Progenitor cell of endocrine pancreas (in vitro differentiated cells): ENCODE data around the gene BEST4. TPM values are rescaled to one million over a fixed set of nuclear protein-coding genes. Genes with fewer than 3 reads are reported as not detected.
A peak's percentile ranks its signal among the peaks of the same experiment; 100 is the strongest.
"Not testable (repeated sequence)": the region's sequence is repeated elsewhere in the genome, so short reads cannot be mapped to it uniquely, and the experiment has no call there.

Experiments
- DNase-seq: peaks from one replicate; pipeline ENCODE4 v3.0.0; 2021; ENCODE audit warnings: low spot score; ENCODE audit not compliant: unreplicated experiment
- H3K27ac Mint-ChIP-seq: 2 replicates; pipeline ENCODE4 v1.8.0; 2021; ENCODE audit warnings: mild to moderate bottlenecking, moderate library complexity, mixed read lengths
- H3K27me3 Mint-ChIP-seq: 2 replicates; pipeline ENCODE4 v1.8.0; 2021; ENCODE audit warnings: mixed read lengths
- H3K36me3 Mint-ChIP-seq: 2 replicates; pipeline ENCODE4 v1.8.0; 2022; ENCODE audit warnings: mixed read lengths; ENCODE audit not compliant: insufficient read depth
- H3K4me1 Mint-ChIP-seq: 2 replicates; pipeline ENCODE4 v1.8.0; 2021; ENCODE audit warnings: low read depth, mixed read lengths
- H3K4me3 Mint-ChIP-seq: 2 replicates; pipeline ENCODE4 v1.8.0; 2021; ENCODE audit warnings: low read depth, mild to moderate bottlenecking, moderate library complexity, mixed read lengths
- H3K9me3 Mint-ChIP-seq: 2 replicates; pipeline ENCODE4 v1.8.0; 2021; ENCODE audit warnings: low read depth, mixed read lengths
- total RNA-seq: library from RNA; stranded (reverse); gene quantifications from 2 replicates; pipeline ENCODE4 v1.2.1, GENCODE V29; 2021
- TF ChIP-seq, protein P1 (sequence below): fragments of 200-600 bp; sonication (generic); IDR thresholded peaks from one replicate; pipeline ENCODE4 v1.5.0; 2021; ENCODE audit warnings: antibody characterized with exemption, mild to moderate bottlenecking; ENCODE audit not compliant: unreplicated experiment

The BEST4 gene
- total RNA-seq, 1 donor from 2014 or later = 2.1 TPM

DNA sequence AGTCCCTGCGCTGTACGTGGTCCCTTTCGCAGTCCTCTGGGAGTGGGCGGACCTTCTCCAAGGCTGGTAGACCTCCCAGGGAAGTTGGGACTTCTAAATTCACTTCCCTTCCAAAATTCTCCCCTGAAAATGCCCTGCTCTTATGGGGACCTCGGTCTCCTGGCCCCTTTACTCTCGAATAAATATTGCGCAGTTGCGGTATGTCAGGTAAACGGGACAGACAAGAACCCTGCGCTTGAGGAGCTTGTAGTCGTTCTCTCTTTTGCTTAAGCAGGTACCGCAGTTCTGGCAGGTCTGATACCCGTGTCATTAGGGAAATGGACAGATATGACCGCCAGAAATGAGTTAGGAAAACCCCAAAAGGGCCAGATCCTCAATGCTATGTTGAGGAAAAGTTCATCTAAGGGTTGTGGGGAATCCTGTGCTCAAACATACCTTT lies 47.8 kb downstream of the BEST4 start:
- Mint-ChIP-seq H3K27ac (peak overlapping the region; percentile 91), H3K4me1 (peaks cover 7% of the 10 kb centered on the region), H3K27me3 (no peaks in the 10 kb centered on the region), H3K4me3 (peak overlapping the region; percentile 95), H3K36me3 (peaks cover 4% of the 10 kb centered on the region), H3K9me3 (no peaks in the 10 kb centered on the region)
- TF ChIP-seq, protein P1, sequence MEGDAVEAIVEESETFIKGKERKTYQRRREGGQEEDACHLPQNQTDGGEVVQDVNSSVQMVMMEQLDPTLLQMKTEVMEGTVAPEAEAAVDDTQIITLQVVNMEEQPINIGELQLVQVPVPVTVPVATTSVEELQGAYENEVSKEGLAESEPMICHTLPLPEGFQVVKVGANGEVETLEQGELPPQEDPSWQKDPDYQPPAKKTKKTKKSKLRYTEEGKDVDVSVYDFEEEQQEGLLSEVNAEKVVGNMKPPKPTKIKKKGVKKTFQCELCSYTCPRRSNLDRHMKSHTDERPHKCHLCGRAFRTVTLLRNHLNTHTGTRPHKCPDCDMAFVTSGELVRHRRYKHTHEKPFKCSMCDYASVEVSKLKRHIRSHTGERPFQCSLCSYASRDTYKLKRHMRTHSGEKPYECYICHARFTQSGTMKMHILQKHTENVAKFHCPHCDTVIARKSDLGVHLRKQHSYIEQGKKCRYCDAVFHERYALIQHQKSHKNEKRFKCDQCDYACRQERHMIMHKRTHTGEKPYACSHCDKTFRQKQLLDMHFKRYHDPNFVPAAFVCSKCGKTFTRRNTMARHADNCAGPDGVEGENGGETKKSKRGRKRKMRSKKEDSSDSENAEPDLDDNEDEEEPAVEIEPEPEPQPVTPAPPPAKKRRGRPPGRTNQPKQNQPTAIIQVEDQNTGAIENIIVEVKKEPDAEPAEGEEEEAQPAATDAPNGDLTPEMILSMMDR = no peak
- DNase-seq = no peak

DNA sequence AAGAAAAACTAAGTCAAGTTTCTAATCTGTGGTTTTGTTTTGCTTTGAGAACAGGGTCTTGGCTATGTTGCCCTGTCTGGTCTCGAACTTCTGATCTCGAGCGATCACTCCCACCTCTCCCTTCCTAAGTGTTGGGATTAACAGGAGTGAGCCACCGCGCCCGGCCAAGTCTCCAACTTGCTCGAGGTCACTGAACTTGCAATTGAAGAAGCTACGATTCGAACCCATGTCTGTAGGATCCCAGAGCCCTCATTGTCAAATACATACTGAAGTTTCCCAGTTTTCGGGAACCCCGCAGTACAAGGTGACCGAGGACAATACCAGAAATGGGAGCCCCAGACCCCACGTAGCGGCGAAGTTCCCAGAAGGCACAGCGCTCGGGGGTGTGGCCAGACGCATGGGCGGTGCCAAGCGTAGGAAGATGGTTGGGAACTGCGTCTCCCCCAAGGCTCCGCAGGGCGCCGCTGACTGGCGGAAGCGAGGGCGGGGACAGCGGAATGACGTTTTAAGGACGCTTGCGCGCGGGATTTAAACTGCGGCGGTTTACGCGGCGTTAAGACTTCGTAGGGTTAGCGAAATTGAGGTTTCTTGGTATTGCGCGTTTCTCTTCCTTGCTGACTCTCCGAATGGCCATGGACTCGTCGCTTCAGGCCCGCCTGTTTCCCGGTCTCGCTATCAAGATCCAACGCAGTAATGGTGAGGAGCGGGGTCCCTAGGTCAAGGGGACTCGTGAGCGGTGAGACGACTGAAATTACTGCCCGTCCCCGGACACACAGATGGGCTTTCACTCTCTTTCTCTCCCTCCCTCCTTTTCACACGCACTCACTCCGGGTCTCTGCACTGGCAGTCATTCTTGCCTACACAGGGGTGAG lies 48.4 kb downstream of the BEST4 start, which contains the start of gene KIF2C:
Gene KIF2C (plus strand): TSS at position 531 of the 872 bp plus-strand sequence. CDS start 96 bp downstream, at position 627.
- no peaks in the 10 kb centered on the region for H3K27me3 Mint-ChIP-seq
- H3K27ac Mint-ChIP-seq = peak within 1 kb of the TSS; percentile 98
- peaks cover 4% of the 10 kb centered on the region for H3K36me3 Mint-ChIP-seq
- DNase-seq = peak; percentile 88
- peaks cover 7% of the 10 kb centered on the region for H3K4me1 Mint-ChIP-seq
- TF ChIP-seq, protein P1 = no peak
- no peaks in the 10 kb centered on the region for H3K9me3 Mint-ChIP-seq
- H3K4me3 Mint-ChIP-seq = peak within 1 kb of the TSS; percentile 95

DNA sequence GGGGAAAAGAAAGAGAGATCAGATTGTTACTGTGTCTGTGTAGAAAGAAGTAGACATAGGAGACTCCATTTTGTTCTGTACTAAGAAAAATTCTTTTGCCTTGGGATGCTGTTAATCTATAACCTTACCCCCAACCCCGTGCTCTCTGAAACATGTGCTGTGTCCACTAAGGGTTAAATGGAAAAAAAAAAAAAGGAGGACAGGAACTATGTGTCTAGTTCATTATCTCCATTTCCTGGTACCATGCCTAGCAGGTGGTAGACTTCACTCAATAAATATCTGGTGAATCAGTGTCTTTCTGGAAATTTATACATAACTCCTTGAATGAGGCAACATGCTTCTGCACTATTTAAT lies 49.0 kb downstream of the BEST4 start:
- DNase-seq, H3K9me3 Mint-ChIP-seq, H3K4me1 Mint-ChIP-seq, H3K36me3 Mint-ChIP-seq, H3K27me3 Mint-ChIP-seq: not testable (repeated sequence)
- peak overlapping the region; percentile 95 for H3K4me3 Mint-ChIP-seq
- H3K27ac Mint-ChIP-seq = peak overlapping the region; percentile 98

DNA sequence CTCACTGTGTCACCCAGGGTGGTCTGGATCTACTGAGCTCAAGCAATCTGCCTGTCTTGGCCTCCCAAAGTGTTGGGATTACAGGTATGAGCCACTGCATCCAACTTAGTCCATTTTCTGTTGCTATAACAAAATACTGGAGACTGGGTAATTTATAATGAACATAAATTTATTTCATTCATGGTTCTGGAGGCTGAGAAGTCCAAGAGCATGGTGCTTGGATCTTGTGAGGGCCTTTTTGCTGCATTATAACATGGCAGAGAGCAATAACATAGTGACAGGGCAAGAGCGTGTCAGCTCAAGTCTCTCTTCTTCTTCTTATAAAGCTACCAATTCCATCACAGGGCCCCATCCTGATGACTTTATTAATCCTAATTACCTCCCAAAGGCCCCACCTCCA lies 52.0 kb downstream of the BEST4 start:
- peaks cover 9% of the 10 kb centered on the region for H3K4me1 Mint-ChIP-seq
- H3K36me3 Mint-ChIP-seq = peaks cover 4% of the 10 kb centered on the region
- no peak overlapping the region for H3K4me3 Mint-ChIP-seq
- peaks cover 3% of the 10 kb centered on the region for H3K9me3 Mint-ChIP-seq
- H3K27ac Mint-ChIP-seq = no peak overlapping the region
- TF ChIP-seq, protein P1 = no peak
- DNase-seq = no peak
- H3K27me3 Mint-ChIP-seq = no peaks in the 10 kb centered on the region

DNA sequence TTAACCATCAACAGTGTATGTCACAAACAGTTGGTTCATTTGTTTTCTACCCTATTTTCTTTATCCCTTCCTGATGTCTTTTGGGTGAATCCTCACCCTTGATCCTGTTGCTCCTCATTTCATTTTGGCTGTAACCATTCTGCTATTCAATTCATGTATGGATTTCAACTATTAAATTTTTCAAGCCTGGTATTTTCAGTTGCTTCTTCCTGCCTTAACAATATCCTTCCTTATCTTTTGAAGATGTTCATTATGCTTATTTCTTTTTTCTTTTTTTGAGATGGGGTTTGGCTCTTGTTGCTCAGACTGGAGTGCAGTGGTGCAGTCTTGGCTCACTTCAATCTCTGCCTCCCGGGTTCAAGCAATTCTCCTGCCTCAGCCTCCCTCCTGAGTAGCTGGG lies 54.2 kb downstream of the BEST4 start:
- Mint-ChIP-seq H3K36me3 (no peaks in the 10 kb centered on the region), H3K9me3 (peaks cover 6% of the 10 kb centered on the region), H3K27ac (no peak overlapping the region), H3K27me3 (no peaks in the 10 kb centered on the region), H3K4me3 (no peak overlapping the region), H3K4me1 (peaks cover 5% of the 10 kb centered on the region)
- DNase-seq = no peak
- TF ChIP-seq, protein P1 = no peak

Other genes starting within 250 kb of the BEST4 start
- 11.8 and 13.9 TPM in 2 replicates for gene TMEM53, start 113.7 kb downstream of the BEST4 start, total RNA-seq
- gene ARMH1, start 113.5 kb downstream of the BEST4 start, total RNA-seq = 14.9 and 15.0 TPM in 2 replicates
- gene RNU5D-1, start 57.0 kb downstream of the BEST4 start, total RNA-seq = not detected in 2 replicates
- gene KIF2C, start 48.3 kb downstream of the BEST4 start, total RNA-seq = 26.6 and 28.7 TPM in 2 replicates
- gene RPS8, start 12.6 kb downstream of the BEST4 start, total RNA-seq = 1,808 and 1,842 TPM in 2 replicates
- gene PLK3, start 12.2 kb upstream of the BEST4 start, total RNA-seq = 11.8 and 13.3 TPM in 2 replicates
- 0.55 and 0.79 TPM in 2 replicates for gene DYNLT4, start 19.2 kb upstream of the BEST4 start, total RNA-seq
- gene BTBD19, start 20.4 kb upstream of the BEST4 start, total RNA-seq = 26.7 and 27.5 TPM in 2 replicates
- gene PTCH2, start 55.1 kb upstream of the BEST4 start, total RNA-seq = 2.9 and 3.0 TPM in 2 replicates
- gene EIF2B3, start 198.4 kb upstream of the BEST4 start, total RNA-seq = 20.1 and 21.0 TPM in 2 replicates
- 43.5 and 44.2 TPM in 2 replicates for gene HECTD3, start 223.2 kb upstream of the BEST4 start, total RNA-seq
- 61.5 and 64.4 TPM in 2 replicates for gene UROD, start 224.1 kb upstream of the BEST4 start, total RNA-seq